ENCODE data around the gene RTP2. TPM values are rescaled to one million over a fixed set of nuclear protein-coding genes. Genes with fewer than 3 reads are reported as not detected.
A peak's percentile ranks its signal among the peaks of the same experiment; 100 is the strongest.

RTP2 gene
- total RNA-seq, 2 experiments from 2014 or later: not detected

GRCh38 chr3:187737368-187738070 lies 35.2 kb upstream of the RTP2 start:
- H3K4me1 Mint-ChIP-seq (ENCODE audit: low read depth): peaks cover 35% of the 10 kb centered on the region
- CTCF ChIA-PET: interaction anchor here (0.6 to 5.5 kb wide), 21 partner anchors 11 to 1304 kb away, joined by 3 to 245 read pairs (median 4); partner anchors contain the start of gene LPP

GRCh38 chr3:187737006-187737367 lies 34.6 kb upstream of the RTP2 start:
- intact Hi-C loops (cut with micrococcal nuclease): no loop called here

More at GRCh38 chr3:187737368-187738070, 35.2 kb upstream of the RTP2 start:
- Mint-ChIP-seq H3K27ac (peak overlapping the region; percentile 97), H3K36me3 (ENCODE audit: low read depth) (peaks cover 38% of the 10 kb centered on the region), H3K27me3 (ENCODE audit: low read depth) (no peaks in the 10 kb centered on the region), H3K4me3 (peak overlapping the region; percentile 86), H3K9me3 (no peaks in the 10 kb centered on the region)
- DNase-seq: peak; percentile 83
- intact Hi-C loops (cut with micrococcal nuclease): loop anchor here (1.0 to 2.0 kb wide), 5 partner anchors 433 to 1177 kb away; no protein-coding TSS in a partner anchor

GRCh38 chr3:187736418-187736871 lies 34.1 kb upstream of the RTP2 start:
- H3K4me3 Mint-ChIP-seq: peak overlapping the region; percentile 86
- intact Hi-C loops (cut with micrococcal nuclease): no loop called here
- peaks cover 36% of the 10 kb centered on the region for H3K36me3 Mint-ChIP-seq (ENCODE audit: low read depth)
- no peaks in the 10 kb centered on the region for H3K27me3 Mint-ChIP-seq (ENCODE audit: low read depth)
- CTCF ChIA-PET: interaction anchor here (5.4 to 5.5 kb wide), 2 partner anchors 12 to 1218 kb away, joined by 39 to 245 read pairs; no protein-coding TSS in a partner anchor
- no peaks in the 10 kb centered on the region for H3K9me3 Mint-ChIP-seq
- H3K27ac Mint-ChIP-seq: peak overlapping the region; percentile 97
- peak; percentile 41 for DNase-seq
- peaks cover 29% of the 10 kb centered on the region for H3K4me1 Mint-ChIP-seq (ENCODE audit: low read depth)

More at GRCh38 chr3:187737006-187737367, 34.6 kb upstream of the RTP2 start:
- Mint-ChIP-seq H3K9me3 (no peaks in the 10 kb centered on the region), H3K4me3 (peak overlapping the region; percentile 86), H3K27me3 (ENCODE audit: low read depth) (no peaks in the 10 kb centered on the region), H3K4me1 (ENCODE audit: low read depth) (peaks cover 32% of the 10 kb centered on the region), H3K36me3 (ENCODE audit: low read depth) (peaks cover 37% of the 10 kb centered on the region), H3K27ac (peak overlapping the region; percentile 97)
- DNase-seq: no peak
- CTCF ChIA-PET: interaction anchor here (5.4 to 5.5 kb wide), 2 partner anchors 11 to 1217 kb away, joined by 39 to 245 read pairs; no protein-coding TSS in a partner anchor

- H3K4me3 Mint-ChIP-seq: peak overlapping the region; percentile 86
- H3K27ac Mint-ChIP-seq: peak overlapping the region; percentile 0
- intact Hi-C loops (cut with micrococcal nuclease): no loop called here
Observed at GRCh38 chr3:187735837-187736236, 33.5 kb upstream of the RTP2 start.

GRCh38 chr3:187735383-187735782 lies 33.0 kb upstream of the RTP2 start:
- CTCF ChIA-PET: interaction anchor here (0.6 kb wide), 1 partner anchor 224 kb away, joined by 5 read pairs; no protein-coding TSS in a partner anchor
- intact Hi-C loops (cut with micrococcal nuclease): no loop called here
- H3K27ac Mint-ChIP-seq: no peak overlapping the region
- peaks cover 39% of the 10 kb centered on the region for H3K36me3 Mint-ChIP-seq (ENCODE audit: low read depth)
- peaks cover 24% of the 10 kb centered on the region for H3K4me1 Mint-ChIP-seq (ENCODE audit: low read depth)
- H3K27me3 Mint-ChIP-seq (ENCODE audit: low read depth): no peaks in the 10 kb centered on the region
- H3K4me3 Mint-ChIP-seq: no peak overlapping the region
- DNase-seq: no peak
- no peaks in the 10 kb centered on the region for H3K9me3 Mint-ChIP-seq

More at GRCh38 chr3:187735837-187736236, 33.5 kb upstream of the RTP2 start:
- DNase-seq: no peak
- H3K4me1 Mint-ChIP-seq (ENCODE audit: low read depth): peaks cover 29% of the 10 kb centered on the region
- no peaks in the 10 kb centered on the region for H3K9me3 Mint-ChIP-seq
- H3K36me3 Mint-ChIP-seq (ENCODE audit: low read depth): peaks cover 36% of the 10 kb centered on the region
- no peaks in the 10 kb centered on the region for H3K27me3 Mint-ChIP-seq (ENCODE audit: low read depth)
- CTCF ChIA-PET: interaction anchor here (0.6 kb wide), 1 partner anchor 223 kb away, joined by 5 read pairs; no protein-coding TSS in a partner anchor

GRCh38 chr3:187734841-187735240 lies 32.5 kb upstream of the RTP2 start:
- intact Hi-C loops (cut with micrococcal nuclease): no loop called here
- Mint-ChIP-seq H3K27ac (no peak overlapping the region), H3K36me3 (ENCODE audit: low read depth) (peaks cover 44% of the 10 kb centered on the region), H3K4me1 (ENCODE audit: low read depth) (peaks cover 20% of the 10 kb centered on the region), H3K9me3 (no peaks in the 10 kb centered on the region), H3K27me3 (ENCODE audit: low read depth) (no peaks in the 10 kb centered on the region), H3K4me3 (no peak overlapping the region)
- CTCF ChIA-PET: interaction anchor here (0.6 to 1.7 kb wide), 3 partner anchors 21 to 1220 kb away, joined by 3 to 5 read pairs (median 4); no protein-coding TSS in a partner anchor
- no peak for DNase-seq

DNA sequence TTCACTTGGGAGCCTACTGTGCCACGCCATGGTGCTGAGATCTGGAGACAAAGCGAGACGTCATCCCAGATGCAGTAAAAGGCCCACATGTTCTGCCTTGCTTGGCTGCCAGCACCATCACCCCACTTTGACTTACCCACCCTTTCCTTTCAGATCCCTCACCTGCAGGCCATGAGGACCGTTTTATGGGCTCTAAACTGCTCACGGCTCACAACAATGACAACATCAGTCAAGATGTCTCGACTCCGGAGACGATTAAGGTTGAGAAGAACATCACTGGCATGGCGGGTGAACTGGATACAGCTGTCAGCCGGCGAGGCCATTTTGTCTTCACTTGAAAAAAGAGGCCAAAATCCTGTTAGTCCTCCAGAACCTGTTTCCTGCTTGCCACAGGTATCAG lies 31.0 kb upstream of the RTP2 start:
- H3K27ac Mint-ChIP-seq: no peak overlapping the region

DNA sequence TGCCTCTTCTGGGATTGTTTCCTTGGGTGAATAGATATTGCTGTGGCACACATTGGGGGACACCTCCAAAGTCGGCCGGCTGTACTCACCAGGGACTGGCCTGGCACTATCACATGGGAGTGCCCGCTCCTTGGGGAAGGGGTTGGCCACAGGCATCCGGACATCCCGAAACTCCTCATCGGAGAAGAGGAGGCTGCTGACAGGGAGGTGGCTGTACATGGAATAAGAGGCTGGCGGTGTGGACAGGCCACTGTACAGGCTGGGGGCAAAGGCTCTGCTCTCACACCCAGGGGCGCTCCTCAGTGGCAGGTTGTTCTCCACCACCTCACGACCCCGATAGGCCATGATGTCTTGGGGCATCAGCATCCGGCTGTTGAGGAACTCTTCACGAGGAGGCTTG lies 27.2 kb upstream of the RTP2 start:
- no peak for DNase-seq
- peaks cover 65% of the 10 kb centered on the region for H3K36me3 Mint-ChIP-seq (ENCODE audit: low read depth)
- H3K4me1 Mint-ChIP-seq (ENCODE audit: low read depth): no peaks in the 10 kb centered on the region
- intact Hi-C loops (cut with micrococcal nuclease): no loop called here
- H3K27me3 Mint-ChIP-seq (ENCODE audit: low read depth): no peaks in the 10 kb centered on the region
- H3K4me3 Mint-ChIP-seq: no peak overlapping the region
- no peak overlapping the region for H3K27ac Mint-ChIP-seq
- H3K9me3 Mint-ChIP-seq: no peaks in the 10 kb centered on the region
- CTCF ChIA-PET: no interaction called here

More for the DNA sequence above, 31.0 kb upstream of the RTP2 start:
- intact Hi-C loops (cut with micrococcal nuclease): no loop called here
- H3K4me3 Mint-ChIP-seq: no peak overlapping the region
- no peaks in the 10 kb centered on the region for H3K27me3 Mint-ChIP-seq (ENCODE audit: low read depth)
- peaks cover 20% of the 10 kb centered on the region for H3K4me1 Mint-ChIP-seq (ENCODE audit: low read depth)
- CTCF ChIA-PET: interaction anchor here (1.4 to 1.7 kb wide), 2 partner anchors 19 to 1222 kb away, joined by 4 to 5 read pairs; no protein-coding TSS in a partner anchor
- H3K9me3 Mint-ChIP-seq: no peaks in the 10 kb centered on the region
- H3K36me3 Mint-ChIP-seq (ENCODE audit: low read depth): peaks cover 50% of the 10 kb centered on the region
- DNase-seq: no peak

- CTCF ChIA-PET: no interaction called here
Observed at GRCh38 chr3:187728940-187729583, 26.7 kb upstream of the RTP2 start.

GRCh38 chr3:187728248-187728647 lies 25.9 kb upstream of the RTP2 start:
- peaks cover 67% of the 10 kb centered on the region for H3K36me3 Mint-ChIP-seq (ENCODE audit: low read depth)
- intact Hi-C loops (cut with micrococcal nuclease): no loop called here
- no peak for DNase-seq
- no peaks in the 10 kb centered on the region for H3K4me1 Mint-ChIP-seq (ENCODE audit: low read depth)
- H3K27me3 Mint-ChIP-seq (ENCODE audit: low read depth): no peaks in the 10 kb centered on the region
- no peak overlapping the region for H3K27ac Mint-ChIP-seq
- CTCF ChIA-PET: no interaction called here
- no peak overlapping the region for H3K4me3 Mint-ChIP-seq
- H3K9me3 Mint-ChIP-seq: no peaks in the 10 kb centered on the region

More at GRCh38 chr3:187728940-187729583, 26.7 kb upstream of the RTP2 start:
- Mint-ChIP-seq H3K27me3 (ENCODE audit: low read depth) (no peaks in the 10 kb centered on the region), H3K4me1 (ENCODE audit: low read depth) (no peaks in the 10 kb centered on the region), H3K4me3 (no peak overlapping the region), H3K9me3 (no peaks in the 10 kb centered on the region), H3K36me3 (ENCODE audit: low read depth) (peaks cover 68% of the 10 kb centered on the region), H3K27ac (no peak overlapping the region)
- intact Hi-C loops (cut with micrococcal nuclease): no loop called here
- DNase-seq: no peak

- DNase-seq: no peak
- intact Hi-C loops (cut with micrococcal nuclease): no loop called here
- Mint-ChIP-seq H3K9me3 (no peaks in the 10 kb centered on the region), H3K27ac (no peak overlapping the region), H3K4me3 (no peak overlapping the region), H3K4me1 (ENCODE audit: low read depth) (no peaks in the 10 kb centered on the region), H3K36me3 (ENCODE audit: low read depth) (peaks cover 68% of the 10 kb centered on the region), H3K27me3 (ENCODE audit: low read depth) (no peaks in the 10 kb centered on the region)
- CTCF ChIA-PET: interaction anchor here (0.6 kb wide), 1 partner anchor 1027 kb away, joined by 3 read pairs; no protein-coding TSS in a partner anchor
Observed at GRCh38 chr3:187726564-187726963, 24.2 kb upstream of the RTP2 start.

- CTCF ChIA-PET: interaction anchor here (0.6 kb wide), 1 partner anchor 1027 kb away, joined by 3 read pairs; no protein-coding TSS in a partner anchor
- Mint-ChIP-seq H3K36me3 (ENCODE audit: low read depth) (peaks cover 62% of the 10 kb centered on the region), H3K4me1 (ENCODE audit: low read depth) (no peaks in the 10 kb centered on the region), H3K9me3 (no peaks in the 10 kb centered on the region), H3K4me3 (no peak overlapping the region), H3K27ac (no peak overlapping the region), H3K27me3 (ENCODE audit: low read depth) (no peaks in the 10 kb centered on the region)
- intact Hi-C loops (cut with micrococcal nuclease): no loop called here
- DNase-seq: no peak
Observed at GRCh38 chr3:187725653-187726370, 23.5 kb upstream of the RTP2 start.

Measured in activated naive CD4-positive, alpha-beta T cell treated with anti-CD3 and anti-CD28 coated beads for 36 hours (primary cell).